ENCODE measurements around the gene OR7G2.

Gene OR7G2

GRCh38 chr19:9107375-9107774 lies at the start of gene OR7G2:
OR7G2 (minus strand) TSS chr19:9107475; CDS start chr19:9103243, 4,232 bp downstream.
- DNase-seq: no peak

- DNase-seq: no peak
Observed at GRCh38 chr19:9156304-9156703, 49.0 kb upstream of the OR7G2 start.

GRCh38 chr19:9155591-9155990 lies 48.3 kb upstream of the OR7G2 start:
- DNase-seq: no peak

GRCh38 chr19:9151367-9151766 lies 44.1 kb upstream of the OR7G2 start:
- DNase-seq: no peak

GRCh38 chr19:9150650-9151049 lies 43.4 kb upstream of the OR7G2 start:
- DNase-seq: no peak

- DNase-seq: no peak
Observed at GRCh38 chr19:9149997-9150396, 42.7 kb upstream of the OR7G2 start.

- no peak for DNase-seq
Observed at GRCh38 chr19:9148697-9149096, 41.4 kb upstream of the OR7G2 start.

GRCh38 chr19:9146882-9147281 lies 39.6 kb upstream of the OR7G2 start:
- no peak for DNase-seq

GRCh38 chr19:9144920-9145319 lies 37.6 kb upstream of the OR7G2 start:
- DNase-seq: no peak

- DNase-seq: peak; percentile 60
Observed at GRCh38 chr19:9140159-9140874, 33.0 kb upstream of the OR7G2 start, which contains the start of gene ZNF317. ZNF317 (plus strand) TSS chr19:9140397; CDS start chr19:9156017, 15,620 bp downstream.

- DNase-seq: no peak
Observed at GRCh38 chr19:9139609-9140158, 32.4 kb upstream of the OR7G2 start.

GRCh38 chr19:9132422-9132821 lies 25.1 kb upstream of the OR7G2 start:
- peak; percentile 49 for DNase-seq

- DNase-seq: no peak
Observed at GRCh38 chr19:9130965-9131364, 23.7 kb upstream of the OR7G2 start.

- DNase-seq: peak; percentile 42
Observed at GRCh38 chr19:9128171-9128570, 20.9 kb upstream of the OR7G2 start.

- no peak for DNase-seq
Observed at GRCh38 chr19:9126900-9127405, 19.7 kb upstream of the OR7G2 start, which contains the start of gene OR7G3. OR7G3 (minus strand) TSS chr19:9126950; CDS start chr19:9126950, 0 bp downstream.

GRCh38 chr19:9116547-9116946 lies 9.3 kb upstream of the OR7G2 start:
- no peak for DNase-seq

GRCh38 chr19:9115307-9115813 lies 8.1 kb upstream of the OR7G2 start, which contains the start of gene OR7G1:
OR7G1 (minus strand) TSS chr19:9115763; CDS start chr19:9115763, 0 bp downstream.
- DNase-seq: no peak

- no peak for DNase-seq
Observed at GRCh38 chr19:9109959-9110358, 2.7 kb upstream of the OR7G2 start.

- no peak for DNase-seq
Observed at GRCh38 chr19:9086761-9087160, 20.5 kb downstream of the OR7G2 start, which contains the start of gene OR1M1. OR1M1 (plus strand) TSS chr19:9087061; CDS start chr19:9093245, 6,184 bp downstream.

GRCh38 chr19:9078651-9079050 lies 28.6 kb downstream of the OR7G2 start:
- DNase-seq: no peak

- DNase-seq: no peak
Observed at GRCh38 chr19:9076901-9077300, 30.4 kb downstream of the OR7G2 start.

- peak; percentile 83 for DNase-seq
Observed at GRCh38 chr19:9075064-9075949, 32.0 kb downstream of the OR7G2 start.

GRCh38 chr19:9073806-9074205 lies 33.5 kb downstream of the OR7G2 start:
- no peak for DNase-seq

Measured in T1000 (cell line).